PC-9 (cell line): ENCODE results near the gene APCDD1. TPM values are rescaled to one million over a fixed set of nuclear protein-coding genes. Genes with fewer than 3 reads are reported as not detected.

Experiments used
- BruUV-seq: library from RNA; stranded (reverse); fragments of 400-500 nt; replicated peaks from 2 replicates; lab custom pipeline; 2021; lab: Mats Ljungman, UMichigan
- CTCF ChIA-PET: fragments of 300-600 bp; sonication (Branson Sonifier 250); formaldehyde crosslinking; loops from one replicate; lab custom pipeline; 2022; ENCODE audit warnings: antibody characterized with exemption; lab: Charles Lee
- POLR2A ChIA-PET: fragments of 300-600 bp; sonication (Branson Sonifier 250); formaldehyde crosslinking; loops from one replicate; lab custom pipeline; 2022; ENCODE audit warnings: antibody characterized with exemption; ENCODE audit not compliant: unreplicated experiment; lab: Charles Lee
- DNase-seq, 2 experiments: peaks; one replicate each; pipeline versions ENCODE4 v3.0.0 to v3.0.0-alpha.2; 2015 to 2022; ENCODE audit warnings: mixed read lengths in 1 of 2
- H2AFZ ChIP-seq: fragments of 200-600 bp; sonication (generic); 2 replicates; pipeline ENCODE4 v1.8.1; 2017; ENCODE audit warnings: antibody characterized with exemption
- H3F3A ChIP-seq: fragments of 200-600 bp; sonication (generic); 2 replicates; pipeline ENCODE4 v1.8.1; 2017; ENCODE audit warnings: antibody characterized with exemption, mild to moderate bottlenecking, low read depth; ENCODE audit not compliant: insufficient read depth
- H3K27ac ChIP-seq: fragments of 200-600 bp; sonication (generic); 2 replicates; pipeline ENCODE4 v1.6.1; 2016; ENCODE audit warnings: mixed run types
- H3K27me3 ChIP-seq: fragments of 200-600 bp; sonication (generic); 2 replicates; pipeline ENCODE4 v1.6.1; 2016; ENCODE audit warnings: low read depth, mixed run types; ENCODE audit not compliant: insufficient read depth
- H3K36me3 ChIP-seq: fragments of 200-600 bp; sonication (generic); 2 replicates; pipeline ENCODE4 v1.6.1; 2016; ENCODE audit warnings: low read depth, mixed run types
- H3K4me1 ChIP-seq: fragments of 200-600 bp; sonication (generic); replicated peaks from 2 replicates; pipeline ENCODE4 v1.6.1; 2016; ENCODE audit warnings: mixed run types; ENCODE audit not compliant: insufficient read depth
- H3K4me2 ChIP-seq: fragments of 200-600 bp; sonication (generic); 2 replicates; pipeline ENCODE4 v1.6.1; 2017; ENCODE audit warnings: mixed run types
- H3K4me3 ChIP-seq: fragments of 200-600 bp; sonication (generic); 2 replicates; pipeline ENCODE4 v1.6.1; 2016; ENCODE audit warnings: mixed run types
- H3K79me2 ChIP-seq: fragments of 200-600 bp; sonication (generic); 2 replicates; pipeline ENCODE4 v1.6.1; 2017; ENCODE audit warnings: low read depth, mixed run types
- H3K9me2 ChIP-seq: fragments of 200-600 bp; sonication (generic); 2 replicates; pipeline ENCODE4 v1.8.1; 2017; ENCODE audit warnings: mild to moderate bottlenecking; ENCODE audit not compliant: insufficient read depth
- H3K9me3 ChIP-seq: fragments of 200-600 bp; sonication (generic); 2 replicates; pipeline ENCODE4 v1.8.1; 2016; ENCODE audit warnings: low read depth; ENCODE audit not compliant: insufficient read depth
- H4K20me1 ChIP-seq: fragments of 200-600 bp; sonication (generic); 2 replicates; pipeline ENCODE4 v1.8.1; 2017; ENCODE audit not compliant: insufficient read depth
- EZH2 ChIP-seq: fragments of 200-600 bp; sonication (generic); IDR thresholded peaks from 2 replicates; pipeline ENCODE4 v1.8.0; 2017; ENCODE audit warnings: antibody characterized with exemption, low read depth
- intact Hi-C: fragments of 100-400 bp; cut with micrococcal nuclease; formaldehyde crosslinking; loops from one replicate; pipeline ENCODE4 v1.10.0; 2022; ENCODE audit not compliant: unreplicated experiment
- total RNA-seq: library from RNA; stranded (reverse); gene quantifications from 2 replicates; pipeline ENCODE4 v1.2.3, GENCODE V29; 2021
- TF ChIP-seq, protein P1 (sequence below): fragments of 200-600 bp; sonication (generic); conservative IDR thresholded peaks from 2 replicates; pipeline ENCODE4 v1.6.1; 2017; ENCODE audit warnings: mixed run types, antibody characterized with exemption, mild to moderate bottlenecking, moderate library complexity

APCDD1 gene
- total RNA-seq, 1 experiment from 2014 or later: not detected

DNA sequence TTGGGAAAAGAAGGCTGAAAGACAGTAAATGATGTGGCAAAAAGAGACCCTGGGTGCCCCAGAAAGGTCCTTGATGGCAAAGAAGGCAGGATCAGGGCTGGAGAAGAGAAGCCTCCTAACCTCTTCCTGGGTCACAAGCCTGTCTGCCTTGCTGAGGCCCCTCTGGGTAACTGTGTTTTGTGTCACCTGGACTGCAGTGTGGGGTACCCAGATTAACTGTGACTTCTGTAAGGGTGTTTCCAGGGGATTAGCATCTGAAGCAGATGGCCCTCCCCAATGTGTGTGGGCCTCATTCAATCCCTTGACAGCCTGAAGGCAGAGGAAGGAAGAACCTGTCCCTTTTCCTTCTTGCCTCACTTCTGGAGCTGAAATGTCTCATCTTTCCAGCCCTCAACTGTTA lies 35.6 kb upstream of the APCDD1 start:
- Histone ChIP-seq H3F3A (no peaks in the 10 kb centered on the region; the same call in 1 of the 2 replicates), H3K4me1 (peaks cover 32% of the 10 kb centered on the region), H3K4me3 (no peak overlapping the region), H4K20me1 (no peaks in the 10 kb centered on the region), H3K9me2 (no peaks in the 10 kb centered on the region), H3K79me2 (no peaks in the 10 kb centered on the region), H2AFZ (no peak overlapping the region), H3K27me3 (no peaks in the 10 kb centered on the region), H3K9me3 (0 out of 2 replicates have a peak, but pooled peaks cover 4% of the 10 kb centered on the region), H3K27ac (no peak overlapping the region), H3K36me3 (no peaks in the 10 kb centered on the region), H3K4me2 (no peak overlapping the region)
- BruUV-seq: no TSS peak
- intact Hi-C loops: no loop called here
- DNase-seq: no peak
- CTCF ChIA-PET: no interaction called here
- TF ChIP-seq, protein P1, sequence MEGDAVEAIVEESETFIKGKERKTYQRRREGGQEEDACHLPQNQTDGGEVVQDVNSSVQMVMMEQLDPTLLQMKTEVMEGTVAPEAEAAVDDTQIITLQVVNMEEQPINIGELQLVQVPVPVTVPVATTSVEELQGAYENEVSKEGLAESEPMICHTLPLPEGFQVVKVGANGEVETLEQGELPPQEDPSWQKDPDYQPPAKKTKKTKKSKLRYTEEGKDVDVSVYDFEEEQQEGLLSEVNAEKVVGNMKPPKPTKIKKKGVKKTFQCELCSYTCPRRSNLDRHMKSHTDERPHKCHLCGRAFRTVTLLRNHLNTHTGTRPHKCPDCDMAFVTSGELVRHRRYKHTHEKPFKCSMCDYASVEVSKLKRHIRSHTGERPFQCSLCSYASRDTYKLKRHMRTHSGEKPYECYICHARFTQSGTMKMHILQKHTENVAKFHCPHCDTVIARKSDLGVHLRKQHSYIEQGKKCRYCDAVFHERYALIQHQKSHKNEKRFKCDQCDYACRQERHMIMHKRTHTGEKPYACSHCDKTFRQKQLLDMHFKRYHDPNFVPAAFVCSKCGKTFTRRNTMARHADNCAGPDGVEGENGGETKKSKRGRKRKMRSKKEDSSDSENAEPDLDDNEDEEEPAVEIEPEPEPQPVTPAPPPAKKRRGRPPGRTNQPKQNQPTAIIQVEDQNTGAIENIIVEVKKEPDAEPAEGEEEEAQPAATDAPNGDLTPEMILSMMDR: no peak
- TF ChIP-seq EZH2: no peak
- POLR2A ChIA-PET: no interaction called here

DNA sequence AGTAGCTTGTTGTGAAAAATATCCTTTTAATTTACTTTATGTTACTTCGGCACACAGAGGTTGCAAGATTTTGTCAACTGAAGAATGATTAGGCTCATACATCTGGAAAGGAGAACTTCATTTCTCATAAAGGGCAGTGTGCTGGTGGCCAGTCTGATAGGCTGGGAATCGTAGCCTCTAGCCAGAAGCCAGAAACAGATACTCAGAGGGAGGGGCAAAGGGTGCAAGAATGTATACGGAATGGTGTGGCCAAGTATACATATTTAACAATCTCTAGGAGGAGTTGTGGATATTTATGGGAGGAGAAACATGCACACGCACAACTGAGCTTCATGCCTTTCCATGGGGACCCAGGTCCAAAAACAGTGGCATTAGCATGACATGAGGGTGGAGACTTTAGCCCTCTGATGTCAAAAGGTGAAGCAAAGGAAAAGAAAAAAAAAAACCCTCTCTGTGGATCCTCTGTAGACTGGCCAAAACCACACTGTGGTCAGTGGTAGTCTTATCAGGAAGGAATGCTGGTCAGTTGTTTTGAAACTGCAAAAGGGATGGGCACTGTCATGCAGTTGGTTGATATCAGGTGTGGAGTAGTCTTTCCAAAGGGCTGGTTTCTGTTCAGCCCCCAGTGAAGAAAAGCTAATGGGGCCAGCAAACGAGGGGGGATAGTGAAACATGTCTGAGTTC lies 34.9 kb upstream of the APCDD1 start:
- Histone ChIP-seq H3K9me3 (0 out of 2 replicates have a peak, but pooled peaks cover 4% of the 10 kb centered on the region), H3K4me3 (no peak overlapping the region), H3K27me3 (no peaks in the 10 kb centered on the region), H3K9me2 (no peaks in the 10 kb centered on the region), H3K27ac (peak overlapping the region; percentile 22; the same call in 1 of the 2 replicates), H4K20me1 (no peaks in the 10 kb centered on the region), H3K4me1 (peaks cover 32% of the 10 kb centered on the region), H2AFZ (no peak overlapping the region), H3K79me2 (no peaks in the 10 kb centered on the region), H3K4me2 (no peak overlapping the region), H3F3A (no peaks in the 10 kb centered on the region; the same call in 1 of the 2 replicates), H3K36me3 (no peaks in the 10 kb centered on the region)
- intact Hi-C loops: no loop called here
- DNase-seq: peak in 1 of 2 experiments; percentile 75
- no TSS peak for BruUV-seq
- ChIA-PET CTCF (no interaction called here), POLR2A (no interaction called here)
- TF ChIP-seq, protein P1: no peak
- no peak for TF ChIP-seq EZH2

DNA sequence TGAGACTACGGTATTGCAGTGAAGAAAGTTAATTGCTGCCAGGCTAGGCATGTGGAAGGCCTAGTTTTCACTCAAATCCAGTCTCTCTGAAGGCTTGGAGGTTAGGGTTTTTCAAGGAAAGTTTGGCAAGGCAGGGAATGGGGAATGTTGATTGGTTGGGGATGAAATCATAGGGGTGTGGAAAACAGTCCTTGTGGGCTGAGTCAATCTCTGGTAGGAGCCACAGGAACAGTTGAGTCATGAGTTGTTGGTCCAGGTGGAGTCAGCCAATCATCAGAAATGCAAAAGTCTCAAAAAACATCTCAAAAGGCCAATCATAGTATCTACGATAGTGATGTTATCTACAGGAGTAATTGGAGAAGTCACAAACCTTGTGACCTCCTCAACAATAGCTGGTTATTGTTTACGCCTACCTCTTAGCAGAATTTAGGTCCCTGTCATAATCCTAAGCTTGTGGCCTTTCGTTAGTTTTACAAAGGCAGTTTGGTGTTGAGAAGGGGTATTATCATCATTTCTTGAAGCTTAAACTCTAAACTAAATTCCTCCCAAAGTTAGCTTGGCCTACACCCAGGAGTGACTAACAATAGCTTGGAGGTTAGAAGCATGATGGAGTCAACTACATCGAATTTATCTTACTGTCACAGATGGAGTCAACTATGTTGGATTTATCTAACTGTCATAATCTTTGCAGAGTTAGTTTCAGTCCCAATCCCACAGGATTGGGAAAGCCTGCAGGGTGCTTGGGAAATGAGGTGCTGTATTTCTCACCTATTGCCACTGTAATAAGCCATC lies 33.7 kb upstream of the APCDD1 start:
- Histone ChIP-seq H3K36me3 (no peaks in the 10 kb centered on the region), H2AFZ (no peak overlapping the region), H3K9me2 (no peaks in the 10 kb centered on the region), H3K79me2 (no peaks in the 10 kb centered on the region), H3K4me2 (no peak overlapping the region), H3K27ac (peak overlapping the region; percentile 22; the same call in 1 of the 2 replicates), H3K4me1 (peaks cover 32% of the 10 kb centered on the region), H3K4me3 (no peak overlapping the region), H3K27me3 (0 out of 2 replicates have a peak, but pooled peaks cover 3% of the 10 kb centered on the region), H3K9me3 (0 out of 2 replicates have a peak, but pooled peaks cover 4% of the 10 kb centered on the region), H4K20me1 (no peaks in the 10 kb centered on the region), H3F3A (no peaks in the 10 kb centered on the region; the same call in 1 of the 2 replicates)
- no peak for TF ChIP-seq EZH2
- TF ChIP-seq, protein P1: no peak
- no TSS peak for BruUV-seq
- POLR2A ChIA-PET: interaction anchor here (0.6 kb wide), 1 partner anchor 715 kb away, joined by 4 read pairs; no protein-coding TSS in a partner anchor
- CTCF ChIA-PET: no interaction called here
- intact Hi-C loops: no loop called here
- no peak for DNase-seq
